ENCODE results near the gene COL5A1.

The COL5A1 gene

DNA sequence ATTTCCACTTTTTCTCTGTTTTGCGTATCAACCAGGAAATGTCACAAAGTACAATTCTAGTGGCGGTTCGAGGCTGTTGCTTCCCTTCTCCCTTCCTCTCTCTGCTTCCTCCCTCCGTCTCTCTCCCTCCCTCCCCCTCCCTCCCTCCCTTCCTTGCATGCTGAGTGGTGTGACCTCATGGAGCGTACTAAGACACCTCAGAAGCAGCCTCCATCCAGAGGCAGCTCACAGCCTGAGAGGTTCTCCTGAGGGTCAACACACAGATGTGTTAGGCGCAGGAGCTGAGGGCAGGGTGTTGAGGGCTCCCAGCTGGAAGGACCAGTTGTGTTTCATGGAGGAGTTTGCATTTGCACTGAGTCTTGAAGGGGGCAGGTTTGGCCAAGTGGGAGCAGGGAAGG, 57.7 kb downstream of the COL5A1 start:
- TF ChIP-seq ZC3H10 (CRISPR knock-in tag; IDR thresholded peaks at IDR 0.05), result no peak
- no peak for TF ChIP-seq GLIS3 (CRISPR knock-in tag; IDR thresholded peaks at IDR 0.05)
- TF ChIP-seq BACH2 (CRISPR knock-in tag; IDR thresholded peaks at IDR 0.05; ENCODE audit: borderline replicate concordance), result no peak
- TF ChIP-seq, protein P1, sequence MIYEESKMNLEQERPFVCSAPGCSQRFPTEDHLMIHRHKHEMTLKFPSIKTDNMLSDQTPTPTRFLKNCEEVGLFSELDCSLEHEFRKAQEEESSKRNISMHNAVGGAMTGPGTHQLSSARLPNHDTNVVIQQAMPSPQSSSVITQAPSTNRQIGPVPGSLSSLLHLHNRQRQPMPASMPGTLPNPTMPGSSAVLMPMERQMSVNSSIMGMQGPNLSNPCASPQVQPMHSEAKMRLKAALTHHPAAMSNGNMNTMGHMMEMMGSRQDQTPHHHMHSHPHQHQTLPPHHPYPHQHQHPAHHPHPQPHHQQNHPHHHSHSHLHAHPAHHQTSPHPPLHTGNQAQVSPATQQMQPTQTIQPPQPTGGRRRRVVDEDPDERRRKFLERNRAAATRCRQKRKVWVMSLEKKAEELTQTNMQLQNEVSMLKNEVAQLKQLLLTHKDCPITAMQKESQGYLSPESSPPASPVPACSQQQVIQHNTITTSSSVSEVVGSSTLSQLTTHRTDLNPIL (CRISPR knock-in tag; IDR thresholded peaks at IDR 0.05; ENCODE audit: low read depth), result no peak
- TF ChIP-seq ZNF8 (CRISPR knock-in tag; IDR thresholded peaks at IDR 0.05), result no peak
- TF ChIP-seq, protein P2, sequence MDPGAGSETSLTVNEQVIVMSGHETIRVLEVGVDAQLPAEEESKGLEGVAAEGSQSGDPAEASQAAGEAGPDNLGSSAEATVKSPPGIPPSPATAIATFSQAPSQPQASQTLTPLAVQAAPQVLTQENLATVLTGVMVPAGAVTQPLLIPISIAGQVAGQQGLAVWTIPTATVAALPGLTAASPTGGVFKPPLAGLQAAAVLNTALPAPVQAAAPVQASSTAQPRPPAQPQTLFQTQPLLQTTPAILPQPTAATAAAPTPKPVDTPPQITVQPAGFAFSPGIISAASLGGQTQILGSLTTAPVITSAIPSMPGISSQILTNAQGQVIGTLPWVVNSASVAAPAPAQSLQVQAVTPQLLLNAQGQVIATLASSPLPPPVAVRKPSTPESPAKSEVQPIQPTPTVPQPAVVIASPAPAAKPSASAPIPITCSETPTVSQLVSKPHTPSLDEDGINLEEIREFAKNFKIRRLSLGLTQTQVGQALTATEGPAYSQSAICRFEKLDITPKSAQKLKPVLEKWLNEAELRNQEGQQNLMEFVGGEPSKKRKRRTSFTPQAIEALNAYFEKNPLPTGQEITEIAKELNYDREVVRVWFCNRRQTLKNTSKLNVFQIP (CRISPR knock-in tag; IDR thresholded peaks at IDR 0.05; ENCODE audit: borderline replicate concordance, low read depth), result no peak
- no peak for TF ChIP-seq ZFP3 (CRISPR knock-in tag; IDR thresholded peaks at IDR 0.05)
- no peak for TF ChIP-seq ESRRG (CRISPR knock-in tag; IDR thresholded peaks at IDR 0.05)
- no peak for TF ChIP-seq ZNF565 (CRISPR knock-in tag; conservative IDR thresholded peaks at IDR 0.05; ENCODE audit: low read depth)
- TF ChIP-seq TCF4 (CRISPR knock-in tag; IDR thresholded peaks at IDR 0.05; ENCODE audit: borderline replicate concordance), result no peak
- no peak for TF ChIP-seq CSDC2 (CRISPR knock-in tag; IDR thresholded peaks at IDR 0.05)
- no peak for TF ChIP-seq SNAI2 (CRISPR knock-in tag; IDR thresholded peaks at IDR 0.05)
- TF ChIP-seq, protein P3, sequence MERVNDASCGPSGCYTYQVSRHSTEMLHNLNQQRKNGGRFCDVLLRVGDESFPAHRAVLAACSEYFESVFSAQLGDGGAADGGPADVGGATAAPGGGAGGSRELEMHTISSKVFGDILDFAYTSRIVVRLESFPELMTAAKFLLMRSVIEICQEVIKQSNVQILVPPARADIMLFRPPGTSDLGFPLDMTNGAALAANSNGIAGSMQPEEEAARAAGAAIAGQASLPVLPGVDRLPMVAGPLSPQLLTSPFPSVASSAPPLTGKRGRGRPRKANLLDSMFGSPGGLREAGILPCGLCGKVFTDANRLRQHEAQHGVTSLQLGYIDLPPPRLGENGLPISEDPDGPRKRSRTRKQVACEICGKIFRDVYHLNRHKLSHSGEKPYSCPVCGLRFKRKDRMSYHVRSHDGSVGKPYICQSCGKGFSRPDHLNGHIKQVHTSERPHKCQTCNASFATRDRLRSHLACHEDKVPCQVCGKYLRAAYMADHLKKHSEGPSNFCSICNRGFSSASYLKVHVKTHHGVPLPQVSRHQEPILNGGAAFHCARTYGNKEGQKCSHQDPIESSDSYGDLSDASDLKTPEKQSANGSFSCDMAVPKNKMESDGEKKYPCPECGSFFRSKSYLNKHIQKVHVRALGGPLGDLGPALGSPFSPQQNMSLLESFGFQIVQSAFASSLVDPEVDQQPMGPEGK (CRISPR knock-in tag; IDR thresholded peaks at IDR 0.05; ENCODE audit: borderline replicate concordance), result no peak
- TF ChIP-seq ARNTL (CRISPR knock-in tag; IDR thresholded peaks at IDR 0.05; ENCODE audit: borderline replicate concordance, low read depth), result no peak
- TF ChIP-seq, protein P4, sequence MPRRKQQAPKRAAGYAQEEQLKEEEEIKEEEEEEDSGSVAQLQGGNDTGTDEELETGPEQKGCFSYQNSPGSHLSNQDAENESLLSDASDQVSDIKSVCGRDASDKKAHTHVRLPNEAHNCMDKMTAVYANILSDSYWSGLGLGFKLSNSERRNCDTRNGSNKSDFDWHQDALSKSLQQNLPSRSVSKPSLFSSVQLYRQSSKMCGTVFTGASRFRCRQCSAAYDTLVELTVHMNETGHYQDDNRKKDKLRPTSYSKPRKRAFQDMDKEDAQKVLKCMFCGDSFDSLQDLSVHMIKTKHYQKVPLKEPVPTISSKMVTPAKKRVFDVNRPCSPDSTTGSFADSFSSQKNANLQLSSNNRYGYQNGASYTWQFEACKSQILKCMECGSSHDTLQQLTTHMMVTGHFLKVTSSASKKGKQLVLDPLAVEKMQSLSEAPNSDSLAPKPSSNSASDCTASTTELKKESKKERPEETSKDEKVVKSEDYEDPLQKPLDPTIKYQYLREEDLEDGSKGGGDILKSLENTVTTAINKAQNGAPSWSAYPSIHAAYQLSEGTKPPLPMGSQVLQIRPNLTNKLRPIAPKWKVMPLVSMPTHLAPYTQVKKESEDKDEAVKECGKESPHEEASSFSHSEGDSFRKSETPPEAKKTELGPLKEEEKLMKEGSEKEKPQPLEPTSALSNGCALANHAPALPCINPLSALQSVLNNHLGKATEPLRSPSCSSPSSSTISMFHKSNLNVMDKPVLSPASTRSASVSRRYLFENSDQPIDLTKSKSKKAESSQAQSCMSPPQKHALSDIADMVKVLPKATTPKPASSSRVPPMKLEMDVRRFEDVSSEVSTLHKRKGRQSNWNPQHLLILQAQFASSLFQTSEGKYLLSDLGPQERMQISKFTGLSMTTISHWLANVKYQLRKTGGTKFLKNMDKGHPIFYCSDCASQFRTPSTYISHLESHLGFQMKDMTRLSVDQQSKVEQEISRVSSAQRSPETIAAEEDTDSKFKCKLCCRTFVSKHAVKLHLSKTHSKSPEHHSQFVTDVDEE (CRISPR knock-in tag; IDR thresholded peaks at IDR 0.05), result no peak
- no peak for TF ChIP-seq OSR1 (CRISPR knock-in tag; IDR thresholded peaks at IDR 0.05)
- ATAC-seq, result no peak

DNA sequence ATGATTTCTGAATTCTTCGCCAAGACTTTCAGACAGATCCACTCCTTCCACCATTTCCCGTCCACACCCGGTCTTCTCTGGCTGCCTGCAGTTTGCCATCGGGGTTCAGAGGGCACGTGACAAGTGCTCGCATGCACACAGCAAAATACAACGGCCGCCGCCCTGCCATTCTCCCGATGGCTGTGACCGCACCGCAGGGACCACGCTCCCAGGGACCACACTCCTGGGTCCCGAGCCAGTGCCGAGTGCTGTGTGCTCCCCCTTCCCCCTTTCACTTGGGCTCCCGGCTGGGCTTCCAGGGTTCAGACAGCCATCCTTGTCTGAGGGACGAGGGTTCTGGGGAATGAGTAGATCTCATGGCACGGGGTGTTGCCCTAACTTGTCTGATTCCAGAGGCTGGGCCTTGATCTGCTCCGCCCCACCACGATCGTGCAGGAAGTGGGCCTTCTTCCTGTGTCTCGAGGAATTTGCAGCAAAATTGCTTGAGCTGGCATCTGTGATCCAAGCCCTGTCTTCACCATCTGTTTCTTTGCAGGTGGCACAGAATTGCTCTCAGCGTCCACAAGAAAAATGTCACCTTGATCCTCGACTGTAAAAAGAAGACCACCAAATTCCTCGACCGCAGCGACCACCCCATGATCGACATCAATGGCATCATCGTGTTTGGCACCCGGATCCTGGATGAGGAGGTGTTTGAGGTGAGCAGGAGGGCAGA, 59.2 kb downstream of the COL5A1 start:
- TF ChIP-seq, protein P4 (CRISPR knock-in tag; IDR thresholded peaks at IDR 0.05), result no peak
- TF ChIP-seq, protein P2 (CRISPR knock-in tag; IDR thresholded peaks at IDR 0.05; ENCODE audit: borderline replicate concordance, low read depth), result no peak
- TF ChIP-seq ARNTL (CRISPR knock-in tag; IDR thresholded peaks at IDR 0.05; ENCODE audit: borderline replicate concordance, low read depth) (no peak), SNAI2 (CRISPR knock-in tag; IDR thresholded peaks at IDR 0.05) (no peak), ZNF70 (CRISPR knock-in tag; IDR thresholded peaks at IDR 0.05) (no peak), ESRRG (CRISPR knock-in tag; IDR thresholded peaks at IDR 0.05) (no peak), RARB (CRISPR knock-in tag; IDR thresholded peaks at IDR 0.05) (no peak), OSR1 (CRISPR knock-in tag; IDR thresholded peaks at IDR 0.05) (no peak), ZFP30 (CRISPR knock-in tag; IDR thresholded peaks at IDR 0.05) (no peak), TOX (CRISPR knock-in tag; IDR thresholded peaks at IDR 0.05; ENCODE audit: borderline replicate concordance) (no peak), BACH2 (CRISPR knock-in tag; IDR thresholded peaks at IDR 0.05; ENCODE audit: borderline replicate concordance) (no peak)
- ATAC-seq, result no peak

All from SK-N-SH treated with all-trans-retinoic acid at 6 μM for 48 hours (cell line).